Uterus (tissue), 4 donors: Measurements from ENCODE around the gene PCMT1. TPM values are rescaled to one million over a fixed set of nuclear protein-coding genes. Genes with fewer than 3 reads are reported as not detected.

Experiments
- DNase-seq, 2 donors: peaks; one replicate each; pipeline ENCODE4 v3.0.0-alpha.2; 2019 to 2020
- H3K27ac ChIP-seq, 2 donors: fragments of 200-600 bp; sonication (generic); 1 replicate in 1 of 2; 2 replicates in 1 of 2; pipeline ENCODE4 v1.5.1; 2016 to 2018
- H3K27me3 ChIP-seq, 2 donors: fragments of 200-600 bp; sonication (generic); one replicate each; pipeline ENCODE4 v1.5.1; 2018 to 2019; ENCODE audit warnings: control low read depth in 1 of 2
- H3K36me3 ChIP-seq, 2 donors: fragments of 200-600 bp; sonication (generic); one replicate each; pipeline ENCODE4 v1.5.1; 2019; ENCODE audit warnings: control low read depth in 1 of 2
- H3K4me1 ChIP-seq, 2 donors: fragments of 200-600 bp; sonication (generic); one replicate each; pipeline ENCODE4 v1.5.1; 2018 to 2019; ENCODE audit warnings: control low read depth in 1 of 2
- H3K4me3 ChIP-seq, 2 donors: fragments of 200-600 bp; sonication (generic); 1 replicate in 1 of 2; 2 replicates in 1 of 2; pipeline ENCODE4 v1.5.1; 2018 to 2019; ENCODE audit warnings: mild to moderate bottlenecking in 1 of 2
- H3K9me3 ChIP-seq, 2 donors: fragments of 200-600 bp; sonication (generic); one replicate each; pipeline ENCODE4 v1.5.1; 2019; ENCODE audit warnings: control low read depth in 1 of 2
- CTCF ChIP-seq, 4 experiments: fragments of 200-600 bp in 2 of 4; fragments of 450-650 bp in 2 of 4; sonication (generic) in 2 of 4; IDR thresholded peaks; one replicate each; pipeline ENCODE4 v1.5.1; 2016 to 2019; ENCODE audit warnings: antibody characterized with exemption in 4 of 4, mild to moderate bottlenecking in 2 of 4, moderate library complexity in 1 of 4
- POLR2A ChIP-seq, 2 donors: fragments of 450-650 bp; IDR thresholded peaks; one replicate each; pipeline ENCODE4 v1.6.1; 2016; ENCODE audit warnings: antibody characterized with exemption in 2 of 2, mild to moderate bottlenecking in 1 of 2, moderate library complexity in 1 of 2
- intact Hi-C: fragments of 100-400 bp; cut with DNase I; formaldehyde crosslinking; loops from one replicate; pipeline ENCODE4 v1.15.1; 2023; ENCODE audit warnings: low total_unique reads
- total RNA-seq, 4 donors: library from RNA; depleted of rRNA in 3 of 4; stranded (reverse); fragments of >200 nt in 3 of 4; gene quantifications; one replicate each; pipeline versions ENCODE4 v1.1.0 to v1.2.4, GENCODE V29; 2014 to 2023
- donor health status: DM: yes; HTN: yes; CAD: no.

Gene PCMT1
- total RNA-seq, 4 donors from 2014 or later = 34.4 to 147 (median 88.6) TPM

GRCh38 chr6:149725785-149726184 is 23.8 kb upstream of the PCMT1 start:
- H3K9me3 ChIP-seq = no peaks in the 10 kb centered on the region
- no peak overlapping the region for H3K27ac ChIP-seq
- intact Hi-C loops = no loop called here
- H3K36me3 ChIP-seq = no peaks in the 10 kb centered on the region
- no peak for DNase-seq
- TF ChIP-seq POLR2A (IDR thresholded peaks at IDR 0.05) = no peak
- no peak for TF ChIP-seq CTCF (IDR thresholded peaks at IDR 0.05)
- no peak overlapping the region for H3K4me3 ChIP-seq
- H3K4me1 ChIP-seq = no peaks in the 10 kb centered on the region
- H3K27me3 ChIP-seq = no peaks in the 10 kb centered on the region

DNA sequence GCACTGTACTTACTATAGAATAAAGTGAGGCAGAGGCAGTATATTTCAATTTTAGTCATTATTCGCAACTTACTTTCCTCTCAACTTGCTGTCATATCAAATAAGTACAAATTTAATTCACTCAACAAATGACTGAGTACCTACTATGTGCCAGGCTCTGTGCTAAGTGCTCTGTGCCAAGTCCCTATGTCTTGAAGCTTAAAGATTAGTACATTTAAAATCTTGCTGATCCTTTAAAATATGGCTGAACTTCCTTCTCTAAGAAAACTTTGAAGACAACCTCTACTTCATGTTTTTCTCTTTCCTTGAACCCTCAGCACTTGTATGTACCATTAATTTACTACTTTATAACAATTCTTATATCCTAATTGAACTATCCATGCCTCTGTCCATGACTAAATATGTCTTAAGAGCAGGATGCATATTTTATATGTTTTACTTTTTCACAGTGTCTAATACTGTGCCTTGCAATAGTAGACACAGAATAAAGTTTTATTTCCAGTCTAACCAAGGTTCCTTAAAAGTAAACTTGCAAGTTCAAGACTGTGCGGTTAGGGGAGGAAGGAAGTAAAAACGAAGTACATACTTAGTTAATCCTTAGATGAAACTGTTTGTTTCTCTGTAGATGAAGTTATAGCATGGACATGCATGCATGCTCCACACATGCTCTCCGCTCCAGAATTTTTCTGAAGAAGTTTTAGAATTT is 21.6 kb upstream of the PCMT1 start:
- TF ChIP-seq CTCF (IDR thresholded peaks at IDR 0.05) = no peak
- no peak for TF ChIP-seq POLR2A (IDR thresholded peaks at IDR 0.05)
- Histone ChIP-seq H3K27ac (no peak overlapping the region), H3K9me3 (no peaks in the 10 kb centered on the region), H3K36me3 (no peaks in the 10 kb centered on the region), H3K4me3 (no peak overlapping the region), H3K4me1 (no peaks in the 10 kb centered on the region), H3K27me3 (no peaks in the 10 kb centered on the region)
- intact Hi-C loops = no loop called here
- no peak for DNase-seq

DNA sequence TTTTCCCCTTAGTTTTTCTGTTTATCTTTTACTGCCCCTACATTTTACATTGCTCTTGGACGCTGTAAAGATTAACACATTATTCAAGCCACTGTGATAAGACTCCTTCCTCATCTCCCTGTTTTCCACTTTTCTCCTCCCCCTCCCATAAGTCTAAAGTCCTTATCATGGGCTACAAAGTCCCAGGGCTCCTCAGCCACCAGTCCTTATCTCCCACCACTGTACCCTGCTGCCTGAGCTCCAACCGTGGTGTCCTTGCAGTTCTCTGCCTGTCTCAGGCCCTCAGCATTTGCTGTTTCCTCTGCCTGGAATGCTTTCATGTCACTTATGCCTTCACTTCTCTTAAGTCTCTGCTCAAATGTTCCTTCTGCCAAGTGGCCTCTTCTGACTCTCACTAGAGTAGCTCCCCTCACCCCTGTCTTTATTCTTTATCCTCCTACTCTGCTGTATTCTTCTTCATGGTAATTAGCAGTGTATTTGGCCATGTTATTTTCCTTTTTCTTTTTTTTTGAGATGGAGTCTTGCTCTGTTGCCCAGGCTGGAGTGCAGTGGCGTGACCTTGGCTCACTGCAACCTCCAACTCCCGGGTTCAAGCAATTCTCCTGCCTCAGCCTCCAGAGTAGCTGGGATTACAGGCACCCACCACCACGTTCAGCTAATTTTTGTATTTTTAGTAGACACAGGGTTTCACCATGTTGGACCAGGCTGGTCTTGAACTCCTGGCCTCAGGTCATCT is 20.9 kb upstream of the PCMT1 start:
- no peak for DNase-seq
- Histone ChIP-seq H3K4me1 (no peaks in the 10 kb centered on the region), H3K4me3 (no peak overlapping the region), H3K9me3 (no peaks in the 10 kb centered on the region), H3K27ac (no peak overlapping the region), H3K36me3 (no peaks in the 10 kb centered on the region), H3K27me3 (no peaks in the 10 kb centered on the region)
- intact Hi-C loops = no loop called here
- no peak for TF ChIP-seq POLR2A (IDR thresholded peaks at IDR 0.05)
- no peak for TF ChIP-seq CTCF (IDR thresholded peaks at IDR 0.05)

- intact Hi-C loops = no loop called here
- Histone ChIP-seq H3K4me1 (no peaks in the 10 kb centered on the region), H3K4me3 (no peak overlapping the region), H3K9me3 (no peaks in the 10 kb centered on the region), H3K27ac (no peak overlapping the region), H3K36me3 (no peaks in the 10 kb centered on the region), H3K27me3 (no peaks in the 10 kb centered on the region)
- TF ChIP-seq CTCF (IDR thresholded peaks at IDR 0.05) = no peak
- TF ChIP-seq POLR2A (IDR thresholded peaks at IDR 0.05) = no peak
- DNase-seq = no peak
These were observed 19.7 kb upstream of the PCMT1 start for GRCh38 chr6:149729824-149730223.

DNA sequence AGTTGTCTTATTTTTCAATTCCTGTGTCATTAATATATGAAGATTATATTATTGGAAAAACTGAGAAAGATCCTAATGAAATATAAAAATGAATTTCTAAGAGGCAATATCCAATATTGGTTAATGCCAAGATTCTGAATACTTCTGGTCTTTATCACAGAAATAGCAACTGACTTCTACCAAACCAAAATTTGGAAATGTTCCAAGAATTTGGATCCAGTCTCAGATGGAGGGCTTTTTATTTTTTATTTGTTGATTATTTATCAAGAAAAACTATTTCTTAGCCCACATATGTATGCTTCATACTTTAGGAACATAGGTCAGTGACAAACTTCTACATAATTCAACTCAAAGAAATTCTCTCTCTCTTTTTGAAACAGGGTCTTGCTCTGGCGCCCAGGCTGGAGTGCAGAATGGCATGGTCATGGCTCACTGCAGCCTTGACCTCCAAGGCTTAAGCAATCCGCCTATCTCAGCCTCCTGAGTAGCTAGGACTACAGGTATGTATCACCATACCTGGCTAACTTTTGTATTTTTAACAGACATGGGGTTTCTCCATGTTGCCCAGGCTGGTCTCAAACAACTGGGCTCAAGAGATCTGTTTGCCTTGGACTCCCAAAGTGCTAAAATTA is 16.3 kb upstream of the PCMT1 start:
- no peak for TF ChIP-seq POLR2A (IDR thresholded peaks at IDR 0.05)
- no peak for TF ChIP-seq CTCF (IDR thresholded peaks at IDR 0.05)
- Histone ChIP-seq H3K36me3 (no peaks in the 10 kb centered on the region), H3K4me1 (no peaks in the 10 kb centered on the region), H3K4me3 (no peak overlapping the region), H3K9me3 (no peaks in the 10 kb centered on the region), H3K27me3 (no peaks in the 10 kb centered on the region), H3K27ac (no peak overlapping the region)
- intact Hi-C loops = no loop called here
- no peak for DNase-seq
